ENCODE results near the gene PRR20G. TPM values are rescaled to one million over a fixed set of nuclear protein-coding genes. Genes with fewer than 3 reads are reported as not detected.

PRR20G gene
- total RNA-seq, 1 donor from 2014 or later = not detected

DNA sequence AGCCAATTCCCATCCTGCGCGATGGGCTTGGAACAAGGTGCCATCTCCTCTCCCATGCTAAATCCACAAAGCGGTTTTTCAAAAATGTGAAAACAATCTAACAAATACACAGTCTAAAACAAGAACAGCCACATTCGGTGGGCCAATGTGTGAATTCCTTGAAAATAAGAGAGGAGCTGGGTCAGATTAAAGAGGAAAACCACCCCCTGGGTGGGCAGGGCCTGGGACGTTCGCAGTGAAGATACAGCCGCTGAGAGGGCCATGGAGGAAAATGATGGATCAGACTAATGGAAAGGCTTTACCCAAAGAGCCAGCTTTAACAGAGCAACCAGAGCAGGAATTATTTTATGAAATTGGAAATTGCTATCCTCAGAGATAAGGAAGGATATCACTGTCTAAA, 27.4 kb downstream of the PRR20G start:
- Mint-ChIP-seq H3K4me3 (ENCODE audit: low read depth) (no peak overlapping the region), H3K27ac (no peak overlapping the region), H3K36me3 (ENCODE audit: insufficient read depth) (no peaks in the 10 kb centered on the region), H3K27me3 (peaks cover 22% of the 10 kb centered on the region), H3K4me1 (ENCODE audit: low read depth) (no peaks in the 10 kb centered on the region), H3K9me3 (ENCODE audit: low read depth) (no peaks in the 10 kb centered on the region)
- DNase-seq (ENCODE audit: low spot score, unreplicated experiment) = no peak
- TF ChIP-seq CTCF (IDR thresholded peaks at IDR 0.05; ENCODE audit: unreplicated experiment) = no peak

DNA sequence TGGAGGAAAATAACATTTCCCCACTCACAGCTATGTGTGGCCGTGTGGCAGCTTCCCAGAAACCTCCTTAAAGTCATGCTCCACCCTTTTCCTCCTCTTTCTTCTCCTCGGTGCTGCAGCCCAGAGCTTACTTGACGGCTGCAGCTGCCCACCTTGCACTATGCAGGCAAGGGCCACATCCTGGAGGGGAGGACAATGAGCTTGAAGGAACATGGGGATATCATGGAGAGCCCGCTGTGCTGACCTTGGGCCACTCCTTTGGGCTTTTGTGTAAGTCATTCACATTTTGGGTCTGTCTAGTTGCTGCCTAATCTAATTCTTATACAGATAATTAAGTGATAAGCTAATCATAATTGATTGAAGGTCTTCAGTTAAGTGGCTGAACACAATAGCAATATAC, 28.0 kb downstream of the PRR20G start:
- H3K27ac Mint-ChIP-seq = no peak overlapping the region
- peaks cover 22% of the 10 kb centered on the region for H3K27me3 Mint-ChIP-seq
- H3K4me1 Mint-ChIP-seq (ENCODE audit: low read depth) = no peaks in the 10 kb centered on the region
- no peak for TF ChIP-seq CTCF (IDR thresholded peaks at IDR 0.05; ENCODE audit: unreplicated experiment)
- H3K4me3 Mint-ChIP-seq (ENCODE audit: low read depth) = no peak overlapping the region
- H3K9me3 Mint-ChIP-seq (ENCODE audit: low read depth) = no peaks in the 10 kb centered on the region
- DNase-seq (ENCODE audit: low spot score, unreplicated experiment) = no peak
- H3K36me3 Mint-ChIP-seq (ENCODE audit: insufficient read depth) = no peaks in the 10 kb centered on the region

GRCh38 chr3:127258733-127259132, 29.1 kb downstream of the PRR20G start:
- Mint-ChIP-seq H3K4me1 (ENCODE audit: low read depth) (no peaks in the 10 kb centered on the region), H3K27me3 (peaks cover 16% of the 10 kb centered on the region), H3K27ac (no peak overlapping the region), H3K9me3 (ENCODE audit: low read depth) (no peaks in the 10 kb centered on the region), H3K36me3 (ENCODE audit: insufficient read depth) (no peaks in the 10 kb centered on the region), H3K4me3 (ENCODE audit: low read depth) (no peak overlapping the region)
- TF ChIP-seq CTCF (IDR thresholded peaks at IDR 0.05; ENCODE audit: unreplicated experiment) = no peak
- no peak for DNase-seq (ENCODE audit: low spot score, unreplicated experiment)

DNA sequence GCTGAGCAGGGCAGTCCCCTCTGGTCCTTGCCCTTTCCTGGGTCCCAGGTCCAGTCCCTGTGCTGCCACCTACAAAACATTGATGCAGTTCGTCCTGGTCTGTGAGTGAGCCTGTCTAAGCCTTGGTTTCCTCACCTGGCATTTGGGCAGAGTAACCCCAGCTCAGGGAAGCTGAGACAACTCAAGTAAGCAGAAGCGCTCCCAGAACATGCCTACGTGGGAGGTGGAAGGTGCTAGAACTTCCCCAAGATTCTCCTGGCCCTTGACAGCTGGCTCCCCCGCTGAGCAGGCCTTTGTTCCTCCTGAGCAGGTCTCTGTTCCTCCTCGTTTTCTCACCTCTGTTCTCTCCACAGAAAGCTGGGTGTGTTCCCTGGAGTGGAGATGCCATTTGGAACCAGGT, 30.5 kb downstream of the PRR20G start:
- Mint-ChIP-seq H3K36me3 (ENCODE audit: insufficient read depth) (no peaks in the 10 kb centered on the region), H3K9me3 (ENCODE audit: low read depth) (no peaks in the 10 kb centered on the region), H3K4me3 (ENCODE audit: low read depth) (no peak overlapping the region), H3K4me1 (ENCODE audit: low read depth) (no peaks in the 10 kb centered on the region), H3K27ac (no peak overlapping the region), H3K27me3 (peaks cover 20% of the 10 kb centered on the region)
- no peak for DNase-seq (ENCODE audit: low spot score, unreplicated experiment)
- no peak for TF ChIP-seq CTCF (IDR thresholded peaks at IDR 0.05; ENCODE audit: unreplicated experiment)

- Mint-ChIP-seq H3K4me1 (ENCODE audit: low read depth) (no peaks in the 10 kb centered on the region), H3K36me3 (ENCODE audit: insufficient read depth) (no peaks in the 10 kb centered on the region), H3K27me3 (peaks cover 24% of the 10 kb centered on the region), H3K27ac (no peak overlapping the region), H3K9me3 (ENCODE audit: low read depth) (no peaks in the 10 kb centered on the region), H3K4me3 (ENCODE audit: low read depth) (no peak overlapping the region)
- TF ChIP-seq CTCF (IDR thresholded peaks at IDR 0.05; ENCODE audit: unreplicated experiment) = no peak
- DNase-seq (ENCODE audit: low spot score, unreplicated experiment) = no peak
Measured at GRCh38 chr3:127256733-127257271, 31.0 kb downstream of the PRR20G start.

Measured in progenitor cell of endocrine pancreas (in vitro differentiated cells).